ACC112 (cell line): ENCODE measurements around the gene CHST6.
"Not testable (repeated sequence)": the region's sequence is repeated elsewhere in the genome, so short reads cannot be mapped to it uniquely, and the experiment has no call there.

Source experiments
- H2AFZ ChIP-seq: fragments of 200-600 bp; sonication (generic); one replicate; pipeline ENCODE4 v1.6.0; 2017; ENCODE audit warnings: antibody characterized with exemption, low read length; ENCODE audit not compliant: unreplicated experiment
- H3K27ac ChIP-seq: fragments of 200-600 bp; sonication (generic); 2 replicates; pipeline ENCODE4 v1.5.1; 2014; ENCODE audit warnings: low read depth, mild to moderate bottlenecking, antibody characterized with exemption, low read length, moderate library complexity
- H3K27me3 ChIP-seq: fragments of 200-600 bp; sonication (generic); 2 replicates; pipeline ENCODE4 v1.6.1; 2014; ENCODE audit warnings: mild to moderate bottlenecking, antibody characterized with exemption, low read length, moderate library complexity, mixed read lengths; ENCODE audit not compliant: insufficient read depth
- H3K36me3 ChIP-seq: fragments of 200-600 bp; sonication (generic); 2 replicates; pipeline ENCODE4 v1.6.1; 2016; ENCODE audit warnings: mild to moderate bottlenecking, antibody characterized with exemption, low read length, moderate library complexity, mixed read lengths; ENCODE audit not compliant: insufficient read depth
- H3K4me1 ChIP-seq: fragments of 200-600 bp; sonication (generic); one replicate; pipeline ENCODE4 v1.6.1; 2016; ENCODE audit warnings: low read length, mixed read lengths; ENCODE audit not compliant: insufficient read depth, unreplicated experiment, control insufficient read depth
- H3K4me3 ChIP-seq: fragments of 200-600 bp; sonication (generic); 2 replicates; pipeline ENCODE4 v1.5.1; 2014; ENCODE audit warnings: mild to moderate bottlenecking, low read depth, low read length
- H3K79me2 ChIP-seq: fragments of 200-600 bp; sonication (generic); one replicate; pipeline ENCODE4 v1.6.0; 2016; ENCODE audit warnings: low read length; ENCODE audit not compliant: control insufficient read depth, unreplicated experiment, insufficient read depth

The CHST6 gene

GRCh38 chr16:75459691-75460090, 35.5 kb downstream of the CHST6 start:
- no peaks in the 10 kb centered on the region for H3K27me3 ChIP-seq
- no peak overlapping the region for H2AFZ ChIP-seq
- no peak overlapping the region for H3K27ac ChIP-seq
- no peaks in the 10 kb centered on the region for H3K36me3 ChIP-seq
- H3K79me2 ChIP-seq = peaks cover 85% of the 10 kb centered on the region
- peaks cover 5% of the 10 kb centered on the region for H3K4me1 ChIP-seq
- H3K4me3 ChIP-seq = no peak overlapping the region

- no peak overlapping the region for H3K4me3 ChIP-seq
- peaks cover 5% of the 10 kb centered on the region for H3K4me1 ChIP-seq
- H2AFZ ChIP-seq = no peak overlapping the region
- no peaks in the 10 kb centered on the region for H3K27me3 ChIP-seq
- H3K27ac ChIP-seq = no peak overlapping the region
- H3K79me2 ChIP-seq = peaks cover 87% of the 10 kb centered on the region
- no peaks in the 10 kb centered on the region for H3K36me3 ChIP-seq
These were observed 36.8 kb downstream of the CHST6 start for GRCh38 chr16:75458439-75458838.

GRCh38 chr16:75458029-75458428, 37.2 kb downstream of the CHST6 start:
- Histone ChIP-seq H3K4me3 (no peak overlapping the region), H3K27ac (no peak overlapping the region), H2AFZ (no peak overlapping the region), H3K36me3 (no peaks in the 10 kb centered on the region), H3K79me2 (peaks cover 85% of the 10 kb centered on the region), H3K4me1 (peaks cover 4% of the 10 kb centered on the region), H3K27me3 (no peaks in the 10 kb centered on the region)

- Histone ChIP-seq H3K4me1 (no peaks in the 10 kb centered on the region), H3K27ac (no peak overlapping the region), H2AFZ (no peak overlapping the region), H3K36me3 (no peaks in the 10 kb centered on the region), H3K79me2 (peaks cover 85% of the 10 kb centered on the region), H3K27me3 (no peaks in the 10 kb centered on the region), H3K4me3 (no peak overlapping the region)
These were observed 37.7 kb downstream of the CHST6 start for GRCh38 chr16:75457485-75458021.

GRCh38 chr16:75456971-75457370, 38.3 kb downstream of the CHST6 start:
- Histone ChIP-seq H3K79me2 (peaks cover 81% of the 10 kb centered on the region), H3K4me3 (no peak overlapping the region), H3K27ac (no peak overlapping the region), H3K4me1 (no peaks in the 10 kb centered on the region), H3K36me3 (no peaks in the 10 kb centered on the region), H2AFZ (no peak overlapping the region), H3K27me3 (no peaks in the 10 kb centered on the region)

GRCh38 chr16:75456486-75456885, 38.8 kb downstream of the CHST6 start:
- H3K27ac ChIP-seq, H3K4me3 ChIP-seq, H3K4me1 ChIP-seq, H2AFZ ChIP-seq, H3K27me3 ChIP-seq, H3K36me3 ChIP-seq: not testable (repeated sequence)
- H3K79me2 ChIP-seq = peaks cover 76% of the 10 kb centered on the region

GRCh38 chr16:75455677-75456076, 39.6 kb downstream of the CHST6 start:
- no peak overlapping the region for H2AFZ ChIP-seq
- H3K27ac ChIP-seq = no peak overlapping the region
- H3K27me3 ChIP-seq = no peaks in the 10 kb centered on the region
- no peaks in the 10 kb centered on the region for H3K36me3 ChIP-seq
- peaks cover 68% of the 10 kb centered on the region for H3K79me2 ChIP-seq
- no peak overlapping the region for H3K4me3 ChIP-seq
- no peaks in the 10 kb centered on the region for H3K4me1 ChIP-seq

GRCh38 chr16:75452464-75453190, 42.6 kb downstream of the CHST6 start:
- H3K36me3 ChIP-seq = no peaks in the 10 kb centered on the region
- peaks cover 40% of the 10 kb centered on the region for H3K79me2 ChIP-seq
- no peaks in the 10 kb centered on the region for H3K27me3 ChIP-seq
- H3K4me1 ChIP-seq = no peaks in the 10 kb centered on the region
- H3K27ac ChIP-seq = no peak overlapping the region
- H3K4me3 ChIP-seq = no peak overlapping the region
- no peak overlapping the region for H2AFZ ChIP-seq

GRCh38 chr16:75446416-75446815, 48.8 kb downstream of the CHST6 start:
- H3K36me3 ChIP-seq = no peaks in the 10 kb centered on the region; the same call in 1 of the 2 replicates

GRCh38 chr16:75445298-75445697, 49.9 kb downstream of the CHST6 start:
- H3K36me3 ChIP-seq = no peaks in the 10 kb centered on the region; the same call in 1 of the 2 replicates

More at GRCh38 chr16:75446416-75446815, 48.8 kb downstream of the CHST6 start:
- H3K4me3 ChIP-seq = no peak overlapping the region
- no peaks in the 10 kb centered on the region for H3K79me2 ChIP-seq
- no peaks in the 10 kb centered on the region for H3K4me1 ChIP-seq
- no peak overlapping the region for H3K27ac ChIP-seq
- no peak overlapping the region for H2AFZ ChIP-seq
- H3K27me3 ChIP-seq = no peaks in the 10 kb centered on the region

GRCh38 chr16:75443298-75443697, 51.9 kb downstream of the CHST6 start:
- Histone ChIP-seq H3K27me3 (no peaks in the 10 kb centered on the region), H3K79me2 (no peaks in the 10 kb centered on the region), H3K4me3 (no peak overlapping the region), H2AFZ (no peak overlapping the region), H3K27ac (no peak overlapping the region), H3K4me1 (no peaks in the 10 kb centered on the region), H3K36me3 (no peaks in the 10 kb centered on the region; the same call in 1 of the 2 replicates)

More at GRCh38 chr16:75445298-75445697, 49.9 kb downstream of the CHST6 start:
- H3K27ac ChIP-seq = no peak overlapping the region
- H3K79me2 ChIP-seq = no peaks in the 10 kb centered on the region
- no peak overlapping the region for H2AFZ ChIP-seq
- no peaks in the 10 kb centered on the region for H3K27me3 ChIP-seq
- no peak overlapping the region for H3K4me3 ChIP-seq
- no peaks in the 10 kb centered on the region for H3K4me1 ChIP-seq
